ENCODE data around the gene CES2.

Gene CES2

DNA sequence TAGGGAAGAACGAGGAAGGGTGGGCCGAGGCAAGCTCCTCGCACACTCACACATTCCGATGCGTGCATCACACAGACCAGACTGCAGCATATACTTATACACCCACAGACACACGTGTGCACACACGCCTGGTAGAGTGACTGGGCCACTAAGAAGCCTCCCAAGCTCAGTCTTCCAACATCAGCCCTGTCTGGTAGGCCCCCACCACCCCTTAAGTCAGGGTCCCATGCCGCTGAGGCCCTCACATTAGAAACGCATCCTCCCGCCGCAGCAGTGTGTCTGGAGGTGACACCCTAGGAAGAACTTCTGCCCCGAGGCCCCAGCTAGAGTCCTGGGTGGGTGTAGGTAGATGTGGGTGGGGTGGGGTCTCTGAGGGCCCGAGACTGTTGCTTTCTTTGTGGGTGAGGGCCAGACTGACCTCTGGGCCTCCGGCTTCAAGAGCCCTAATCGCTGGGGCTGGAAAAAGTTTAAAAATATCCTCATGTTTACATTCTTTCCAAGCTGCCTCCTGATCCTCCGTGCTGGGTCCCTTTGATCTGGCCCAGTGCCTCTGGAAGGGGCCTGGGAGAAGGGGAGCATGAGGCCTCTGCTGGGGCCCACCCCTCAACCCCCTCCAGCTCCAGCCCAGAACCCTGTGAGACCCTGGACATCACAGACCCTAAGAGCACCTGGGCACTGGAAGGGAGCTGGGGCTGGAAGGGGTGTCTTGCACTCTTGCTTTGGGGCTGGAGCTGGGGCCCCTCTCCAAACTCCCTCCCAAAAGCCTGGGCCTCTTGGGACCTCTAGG, 30.3 kb upstream of the CES2 start (continued):
- TF ChIP-seq ZBTB1 (tag by site-specific recombination; IDR thresholded peaks at IDR 0.05) = no peak
- TF ChIP-seq ZNF146 (tag by site-specific recombination; IDR thresholded peaks at IDR 0.05) = no peak
- TF ChIP-seq ZNF121 (tag by site-specific recombination; IDR thresholded peaks at IDR 0.05) = no peak
- TF ChIP-seq ZFP3 (tag by site-specific recombination; IDR thresholded peaks at IDR 0.05; ENCODE audit: low read depth) = no peak
- peak; percentile 28; the same call in 1 of the 2 replicates for TF ChIP-seq ZFHX2 (tag by site-specific recombination; conservative IDR thresholded peaks at IDR 0.05)
- no peak for TF ChIP-seq ZNF701 (tag by site-specific recombination; IDR thresholded peaks at IDR 0.05)
- TF ChIP-seq ZSCAN16 (tag by site-specific recombination; IDR thresholded peaks at IDR 0.05) = no peak
- TF ChIP-seq ZNF692 (tag by site-specific recombination; IDR thresholded peaks at IDR 0.05) = 0 out of 2 replicates have a peak, but pooled peaks have one; percentile 52

GRCh38 chr16:66905633-66906539, 29.4 kb upstream of the CES2 start:
- ChIA-PET POLR2A (interaction anchor here (0.7 to 1.9 kb wide), 5 partner anchors 11 to 55 kb away, joined by 3 to 6 read pairs (median 5); partner anchors contain the start of genes CDH16 and CES3), CTCF (interaction anchor here (0.6 to 17.9 kb wide), 6 partner anchors 11 to 254 kb away, joined by 3 to 268 read pairs (median 6); partner anchors contain the start of genes CDH16, CES3, FBXL8 and RRAD)
- Histone ChIP-seq H3K27ac (ENCODE audit: extremely low read depth, low read depth, low read length) (peak overlapping the region; percentile 69), H3K4me3 (ENCODE audit: low read depth, low read length) (no peak overlapping the region), H3K4me1 (ENCODE audit: control insufficient read depth, insufficient read depth, low read length) (peaks cover 9% of the 10 kb centered on the region), H3K9me3 (ENCODE audit: control insufficient read depth, insufficient read depth, low read depth, low read length) (no peaks in the 10 kb centered on the region), H3K36me3 (ENCODE audit: control insufficient read depth in 2 of 2, insufficient read depth in 1 of 2, low read length in 2 of 2) (no peaks in the 10 kb centered on the region)
- TF ChIP-seq ZNF561 (tag by site-specific recombination; IDR thresholded peaks at IDR 0.05; ENCODE audit: borderline replicate concordance) (peak; percentile 88), ZNF585B (tag by site-specific recombination; IDR thresholded peaks at IDR 0.05) (no peak), KLF1 (tag by site-specific recombination; IDR thresholded peaks at IDR 0.05) (0 out of 2 replicates have a peak, but pooled peaks have one; percentile 9), ZBTB17 (tag by site-specific recombination; IDR thresholded peaks at IDR 0.05) (peak; percentile 48), ZNF335 (tag by site-specific recombination; conservative IDR thresholded peaks at IDR 0.05) (peak; percentile 26; the same call in 1 of the 2 replicates), PATZ1 (tag by site-specific recombination; IDR thresholded peaks at IDR 0.05) (peak; percentile 62), KLF9 (tag by site-specific recombination; IDR thresholded peaks at IDR 0.05; ENCODE audit: low read depth) (peak; percentile 44; the same call in 1 of the 2 replicates), ZNF2 (tag by site-specific recombination; IDR thresholded peaks at IDR 0.05) (0 out of 2 replicates have a peak, but pooled peaks have one; percentile 52), ZNF660 (tag by site-specific recombination; IDR thresholded peaks at IDR 0.05) (0 out of 2 replicates have a peak, but pooled peaks have one; percentile 12), PRDM1 (tag by site-specific recombination; IDR thresholded peaks at IDR 0.05) (peak; percentile 50; the same call in 1 of the 2 replicates), ZNF10 (tag by site-specific recombination; IDR thresholded peaks at IDR 0.05) (peak; percentile 78; the same call in 1 of the 2 replicates), ZNF350 (tag by site-specific recombination; IDR thresholded peaks at IDR 0.05) (no peak), ZBTB48 (tag by site-specific recombination; IDR thresholded peaks at IDR 0.05) (peak; percentile 98), ZBTB20 (tag by site-specific recombination; IDR thresholded peaks at IDR 0.05) (peak; percentile 24; the same call in 1 of the 2 replicates), ZNF664 (tag by site-specific recombination; IDR thresholded peaks at IDR 0.05) (no peak), TRIM28 (IDR thresholded peaks at IDR 0.05; ENCODE audit: borderline replicate concordance, low read length) (peak; percentile 40; the same call in 1 of the 2 replicates)
- TF ChIP-seq, protein P1, sequence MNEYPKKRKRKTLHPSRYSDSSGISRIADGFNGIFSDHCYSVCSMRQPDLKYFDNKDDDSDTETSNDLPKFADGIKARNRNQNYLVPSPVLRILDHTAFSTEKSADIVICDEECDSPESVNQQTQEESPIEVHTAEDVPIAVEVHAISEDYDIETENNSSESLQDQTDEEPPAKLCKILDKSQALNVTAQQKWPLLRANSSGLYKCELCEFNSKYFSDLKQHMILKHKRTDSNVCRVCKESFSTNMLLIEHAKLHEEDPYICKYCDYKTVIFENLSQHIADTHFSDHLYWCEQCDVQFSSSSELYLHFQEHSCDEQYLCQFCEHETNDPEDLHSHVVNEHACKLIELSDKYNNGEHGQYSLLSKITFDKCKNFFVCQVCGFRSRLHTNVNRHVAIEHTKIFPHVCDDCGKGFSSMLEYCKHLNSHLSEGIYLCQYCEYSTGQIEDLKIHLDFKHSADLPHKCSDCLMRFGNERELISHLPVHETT (tag by site-specific recombination; IDR thresholded peaks at IDR 0.05) = no peak
- TF ChIP-seq, protein P2, sequence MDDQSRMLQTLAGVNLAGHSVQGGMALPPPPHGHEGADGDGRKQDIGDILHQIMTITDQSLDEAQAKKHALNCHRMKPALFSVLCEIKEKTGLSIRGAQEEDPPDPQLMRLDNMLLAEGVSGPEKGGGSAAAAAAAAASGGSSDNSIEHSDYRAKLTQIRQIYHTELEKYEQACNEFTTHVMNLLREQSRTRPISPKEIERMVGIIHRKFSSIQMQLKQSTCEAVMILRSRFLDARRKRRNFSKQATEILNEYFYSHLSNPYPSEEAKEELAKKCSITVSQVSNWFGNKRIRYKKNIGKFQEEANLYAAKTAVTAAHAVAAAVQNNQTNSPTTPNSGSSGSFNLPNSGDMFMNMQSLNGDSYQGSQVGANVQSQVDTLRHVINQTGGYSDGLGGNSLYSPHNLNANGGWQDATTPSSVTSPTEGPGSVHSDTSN (CRISPR knock-in tag; IDR thresholded peaks at IDR 0.05) = no peak
- TF ChIP-seq, protein P3, sequence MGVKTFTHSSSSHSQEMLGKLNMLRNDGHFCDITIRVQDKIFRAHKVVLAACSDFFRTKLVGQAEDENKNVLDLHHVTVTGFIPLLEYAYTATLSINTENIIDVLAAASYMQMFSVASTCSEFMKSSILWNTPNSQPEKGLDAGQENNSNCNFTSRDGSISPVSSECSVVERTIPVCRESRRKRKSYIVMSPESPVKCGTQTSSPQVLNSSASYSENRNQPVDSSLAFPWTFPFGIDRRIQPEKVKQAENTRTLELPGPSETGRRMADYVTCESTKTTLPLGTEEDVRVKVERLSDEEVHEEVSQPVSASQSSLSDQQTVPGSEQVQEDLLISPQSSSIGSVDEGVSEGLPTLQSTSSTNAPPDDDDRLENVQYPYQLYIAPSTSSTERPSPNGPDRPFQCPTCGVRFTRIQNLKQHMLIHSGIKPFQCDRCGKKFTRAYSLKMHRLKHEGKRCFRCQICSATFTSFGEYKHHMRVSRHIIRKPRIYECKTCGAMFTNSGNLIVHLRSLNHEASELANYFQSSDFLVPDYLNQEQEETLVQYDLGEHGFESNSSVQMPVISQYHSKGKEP (tag by site-specific recombination; IDR thresholded peaks at IDR 0.05) = peak; percentile 50; the same call in 1 of the 2 replicates

All from HEK293 (cell line).